Measurements from ENCODE around the gene ZNF280D.

DNA sequence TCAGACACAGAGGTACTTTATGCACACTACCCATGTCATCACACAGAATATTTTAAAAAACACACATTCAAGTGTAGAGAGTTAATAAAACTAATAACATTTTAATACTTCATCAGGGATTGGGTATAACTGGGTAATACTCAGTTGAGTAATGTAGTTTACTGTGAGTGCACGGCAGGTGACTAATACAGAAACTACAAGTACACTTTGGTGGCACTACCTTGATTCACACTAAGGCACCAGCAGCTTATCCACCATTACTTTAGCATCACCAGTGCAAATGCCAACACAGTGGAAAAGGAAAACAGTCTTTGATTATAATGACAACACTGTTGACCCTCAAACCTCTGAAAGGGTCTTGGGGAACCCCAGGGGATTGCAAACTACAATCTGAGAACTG lies 33.6 kb downstream of the ZNF280D start:
- TF ChIP-seq, protein P1, sequence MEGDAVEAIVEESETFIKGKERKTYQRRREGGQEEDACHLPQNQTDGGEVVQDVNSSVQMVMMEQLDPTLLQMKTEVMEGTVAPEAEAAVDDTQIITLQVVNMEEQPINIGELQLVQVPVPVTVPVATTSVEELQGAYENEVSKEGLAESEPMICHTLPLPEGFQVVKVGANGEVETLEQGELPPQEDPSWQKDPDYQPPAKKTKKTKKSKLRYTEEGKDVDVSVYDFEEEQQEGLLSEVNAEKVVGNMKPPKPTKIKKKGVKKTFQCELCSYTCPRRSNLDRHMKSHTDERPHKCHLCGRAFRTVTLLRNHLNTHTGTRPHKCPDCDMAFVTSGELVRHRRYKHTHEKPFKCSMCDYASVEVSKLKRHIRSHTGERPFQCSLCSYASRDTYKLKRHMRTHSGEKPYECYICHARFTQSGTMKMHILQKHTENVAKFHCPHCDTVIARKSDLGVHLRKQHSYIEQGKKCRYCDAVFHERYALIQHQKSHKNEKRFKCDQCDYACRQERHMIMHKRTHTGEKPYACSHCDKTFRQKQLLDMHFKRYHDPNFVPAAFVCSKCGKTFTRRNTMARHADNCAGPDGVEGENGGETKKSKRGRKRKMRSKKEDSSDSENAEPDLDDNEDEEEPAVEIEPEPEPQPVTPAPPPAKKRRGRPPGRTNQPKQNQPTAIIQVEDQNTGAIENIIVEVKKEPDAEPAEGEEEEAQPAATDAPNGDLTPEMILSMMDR (IDR thresholded peaks at IDR 0.05): no peak
- TF ChIP-seq POLR2AphosphoS5 (IDR thresholded peaks at IDR 0.05) (no peak), POLR2A (IDR thresholded peaks at IDR 0.05) (no peak), EP300 (IDR thresholded peaks at IDR 0.05) (no peak)
